SKM-1 (cell line): ENCODE measurements around the gene ATG7.
"Not testable (repeated sequence)": the region's sequence is repeated elsewhere in the genome, so short reads cannot be mapped to it uniquely, and the experiment has no call there.

Experiments
- DNase-seq: peaks from one replicate; lab custom pipeline; 2025; ENCODE audit not compliant: unreplicated experiment; lab: John Stamatoyannopoulos, UW

Gene ATG7

DNA sequence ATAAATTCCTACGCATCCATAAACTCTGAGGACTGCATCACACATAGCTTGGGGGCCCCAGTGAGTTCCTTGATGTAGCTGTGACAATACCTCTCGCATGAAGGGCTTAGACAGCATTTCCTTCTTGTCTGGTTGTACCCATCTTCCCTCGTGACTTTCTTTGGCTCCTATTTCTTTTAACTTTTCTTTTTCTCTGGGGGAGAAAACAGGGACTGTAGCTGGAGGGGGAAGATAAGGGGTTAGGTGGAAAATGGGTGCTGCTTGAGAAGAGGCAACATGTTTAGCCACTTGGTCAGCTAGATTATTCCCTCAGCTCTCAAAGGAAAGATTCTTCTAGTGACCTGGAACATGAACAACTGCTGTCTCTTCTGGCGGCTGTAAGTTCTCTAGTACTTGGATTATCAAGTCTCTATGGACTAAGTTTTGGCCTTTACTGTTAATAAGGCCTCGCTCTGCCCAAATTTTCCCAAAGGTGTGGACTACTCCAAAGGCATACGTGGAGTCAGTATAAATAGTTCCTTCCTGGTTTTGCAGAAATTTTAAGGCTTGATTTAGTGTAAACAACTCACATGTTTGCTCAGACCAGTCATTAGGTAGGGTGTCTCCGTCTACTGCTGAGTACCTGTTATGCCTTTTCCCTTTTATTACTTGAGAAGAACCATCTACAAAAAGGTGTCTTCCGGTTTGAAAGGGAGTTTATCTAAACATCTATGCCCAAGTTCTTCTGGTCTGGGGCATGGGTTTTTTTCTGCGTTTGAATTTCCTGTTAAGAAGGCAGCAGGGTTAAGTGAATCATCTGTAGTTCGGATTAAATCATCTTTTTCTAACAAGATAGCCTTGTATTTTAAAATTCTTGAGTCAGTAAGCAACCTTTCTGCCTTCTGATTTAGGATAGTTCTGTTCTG is 21.0 kb upstream of the ATG7 start:
- no peak for DNase-seq

- no peak for DNase-seq
Measured at GRCh38 chr3:11251807-11252176, 20.4 kb upstream of the ATG7 start.

- DNase-seq, result no peak
Measured at GRCh38 chr3:11254876-11255275, 17.3 kb upstream of the ATG7 start.

DNA sequence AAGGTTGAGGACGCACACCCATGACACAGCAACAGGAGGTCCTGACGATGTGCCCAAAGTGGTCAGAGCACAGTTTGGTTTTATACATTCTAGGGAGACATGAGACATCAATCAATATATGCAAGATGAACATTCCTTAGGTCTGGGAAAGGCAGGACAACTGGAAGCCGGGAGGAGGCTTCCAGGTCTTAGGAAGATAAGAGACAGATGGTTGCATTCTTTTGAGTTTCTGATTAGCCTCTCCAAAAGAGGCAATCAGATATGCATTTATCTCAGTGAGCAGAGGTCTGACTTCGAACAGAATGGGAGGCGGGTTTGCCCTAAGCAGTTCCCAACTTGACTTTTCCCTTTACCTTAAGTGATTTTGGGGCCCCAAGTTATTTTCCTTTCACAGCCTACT is 16.7 kb upstream of the ATG7 start:
- DNase-seq, result not testable (repeated sequence)

DNA sequence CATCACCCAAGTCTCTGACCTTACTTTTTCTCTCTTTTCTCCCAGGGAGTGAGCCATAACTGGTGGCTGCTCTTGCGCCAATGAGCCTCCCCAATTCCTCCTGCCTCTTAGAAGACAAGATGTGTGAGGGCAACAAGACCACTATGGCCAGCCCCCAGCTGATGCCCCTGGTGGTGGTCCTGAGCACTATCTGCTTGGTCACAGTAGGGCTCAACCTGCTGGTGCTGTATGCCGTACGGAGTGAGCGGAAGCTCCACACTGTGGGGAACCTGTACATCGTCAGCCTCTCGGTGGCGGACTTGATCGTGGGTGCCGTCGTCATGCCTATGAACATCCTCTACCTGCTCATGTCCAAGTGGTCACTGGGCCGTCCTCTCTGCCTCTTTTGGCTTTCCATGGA is 13.2 kb upstream of the ATG7 start:
- no peak for DNase-seq

GRCh38 chr3:11260460-11260859 is 11.7 kb upstream of the ATG7 start:
- DNase-seq, result no peak

- DNase-seq, result no peak
Measured at GRCh38 chr3:11269007-11269406, 3.2 kb upstream of the ATG7 start.

DNA sequence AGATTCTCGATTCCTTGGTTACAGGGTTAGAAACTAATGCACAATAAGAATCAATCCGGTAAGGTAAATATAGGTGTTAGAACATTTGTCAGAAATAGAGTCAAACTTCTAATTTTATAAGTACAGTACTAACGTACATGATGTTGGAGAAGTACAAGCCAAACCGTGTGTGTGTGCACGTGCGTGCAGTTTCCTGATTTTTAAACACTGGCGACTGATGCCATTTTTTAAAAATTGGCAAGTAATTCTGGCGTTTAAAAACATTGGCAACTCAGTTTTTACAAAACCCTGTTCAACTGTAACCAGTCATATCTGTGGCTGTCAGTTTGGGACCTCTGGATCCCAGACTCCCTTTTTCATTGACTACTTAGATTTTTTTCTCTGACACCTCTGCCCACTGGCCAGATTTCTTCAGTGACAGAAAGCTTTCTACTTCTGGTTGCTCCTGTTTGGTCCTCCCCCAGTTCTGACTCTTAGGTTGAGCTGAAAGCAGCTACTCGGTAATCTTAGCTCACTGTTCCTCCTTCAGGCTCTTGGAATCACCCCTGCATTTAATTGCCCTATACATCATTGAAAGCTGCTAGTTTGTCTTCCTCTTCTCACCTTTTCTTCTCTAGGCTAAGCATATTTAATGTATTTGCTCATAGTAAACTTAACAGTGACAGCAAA is 843 bp downstream of the ATG7 start:
- DNase-seq, result no peak

- peak; percentile 88 for DNase-seq
Measured at GRCh38 chr3:11273891-11274291, 1.7 kb downstream of the ATG7 start.

GRCh38 chr3:11274566-11275142 is 2.5 kb downstream of the ATG7 start:
- DNase-seq, result no peak

GRCh38 chr3:11275926-11276325 is 3.7 kb downstream of the ATG7 start:
- DNase-seq, result no peak

DNA sequence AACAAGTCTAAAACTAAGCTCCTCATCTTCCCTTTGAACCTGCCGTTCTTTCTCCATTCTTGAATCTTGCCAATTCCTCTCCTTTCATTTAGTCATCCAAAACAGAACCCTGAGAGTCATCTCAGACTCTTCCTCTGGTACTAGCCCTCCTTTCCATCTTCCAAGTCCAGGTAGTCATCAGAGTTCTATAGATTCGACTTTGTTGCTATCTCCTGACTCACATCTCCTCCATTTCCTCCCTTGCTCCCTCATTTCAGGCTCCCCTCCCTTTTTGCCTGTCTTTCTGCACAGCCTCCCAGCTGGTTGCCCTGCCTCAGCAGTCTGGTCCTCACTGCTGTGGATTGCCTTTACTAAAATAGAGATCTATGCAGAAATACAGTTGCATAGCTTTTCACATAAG is 4.7 kb downstream of the ATG7 start:
- no peak for DNase-seq

DNA sequence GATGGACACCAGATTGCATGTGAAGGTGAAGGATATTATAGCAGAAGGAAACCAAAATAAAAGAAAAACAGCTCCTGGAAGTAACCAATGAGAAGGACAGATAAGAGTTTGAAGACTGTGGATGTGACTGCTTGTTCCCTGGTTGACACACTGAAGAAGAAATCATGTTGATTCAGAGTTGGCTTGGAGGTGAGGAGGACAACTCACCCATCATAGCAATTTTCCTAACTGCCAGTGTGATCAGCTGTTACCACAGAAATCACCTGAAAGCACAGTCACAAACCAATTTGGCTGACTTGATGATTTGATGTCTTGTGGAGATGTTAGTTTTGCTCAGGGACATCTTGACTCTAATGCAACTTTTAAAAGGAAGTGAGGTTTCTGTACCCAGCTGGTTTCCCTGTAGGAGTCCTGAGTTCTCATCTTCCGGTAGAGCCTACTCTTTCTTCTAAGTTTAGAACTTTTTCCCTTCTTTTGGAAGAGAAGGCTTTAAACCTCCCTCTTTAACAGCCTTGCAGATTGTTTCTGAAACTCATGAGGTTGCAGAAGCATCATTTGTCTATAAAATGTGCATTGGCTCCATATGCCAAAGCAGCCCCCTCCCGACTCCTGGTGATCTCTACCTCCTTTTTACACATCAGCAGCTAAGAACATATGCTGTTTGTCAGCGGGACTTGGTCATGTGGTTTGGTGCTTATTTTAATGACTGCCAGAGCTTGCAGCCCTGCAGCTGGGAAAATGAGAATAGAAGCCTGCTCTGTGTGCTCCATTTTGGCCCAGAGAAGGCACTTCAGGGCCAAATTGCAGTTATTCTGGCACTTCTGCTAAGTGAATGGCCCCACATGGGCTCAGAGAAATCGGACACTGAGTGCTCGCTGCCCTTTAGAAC is 10.3 kb downstream of the ATG7 start:
- DNase-seq, result no peak

GRCh38 chr3:11283139-11283475 is 10.9 kb downstream of the ATG7 start:
- DNase-seq, result no peak

DNA sequence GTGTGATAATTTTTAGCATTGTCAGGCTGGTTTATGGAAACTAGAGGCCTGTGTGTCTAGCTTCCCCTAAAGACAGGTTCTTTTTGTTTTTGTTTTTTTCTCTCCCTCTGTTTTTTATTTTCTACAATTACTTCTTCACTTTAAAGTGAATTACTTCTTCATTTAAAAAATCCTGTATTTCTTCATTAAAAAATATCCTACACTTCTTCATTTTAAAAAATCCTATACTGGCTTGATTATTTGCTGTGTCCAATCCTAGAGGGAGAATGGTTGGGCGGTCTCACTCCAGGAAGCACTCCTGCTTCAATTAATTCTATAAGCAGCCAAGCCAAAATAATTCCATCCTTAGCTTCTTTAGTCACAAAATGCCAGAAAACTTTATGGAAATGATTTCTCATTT is 11.8 kb downstream of the ATG7 start:
- DNase-seq, result no peak

- no peak for DNase-seq
Measured at GRCh38 chr3:11285471-11285870, 13.3 kb downstream of the ATG7 start.

GRCh38 chr3:11287404-11287803 is 15.2 kb downstream of the ATG7 start:
- no peak for DNase-seq

DNA sequence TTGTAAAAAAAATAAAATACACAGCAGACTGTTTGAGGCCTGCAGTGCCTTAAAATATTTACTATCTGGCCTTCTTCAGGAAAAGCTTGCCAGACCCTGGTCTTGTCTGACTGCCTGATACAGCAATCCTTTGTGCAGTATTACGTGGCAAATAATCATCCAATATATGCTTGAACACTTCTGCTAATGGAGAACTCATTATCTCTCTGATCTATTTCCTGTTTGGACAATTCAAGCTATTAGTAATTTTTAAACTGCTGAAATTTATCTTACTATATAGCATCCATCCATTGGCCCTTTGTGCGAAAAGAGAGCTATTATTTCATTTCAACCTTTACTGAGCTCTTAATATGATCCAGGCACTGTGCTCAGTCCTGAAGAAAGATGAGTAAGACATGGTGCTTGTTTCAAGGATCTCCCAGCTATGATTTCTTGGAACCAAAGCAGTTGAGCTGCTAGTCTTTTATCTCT is 15.9 kb downstream of the ATG7 start:
- no peak for DNase-seq

DNA sequence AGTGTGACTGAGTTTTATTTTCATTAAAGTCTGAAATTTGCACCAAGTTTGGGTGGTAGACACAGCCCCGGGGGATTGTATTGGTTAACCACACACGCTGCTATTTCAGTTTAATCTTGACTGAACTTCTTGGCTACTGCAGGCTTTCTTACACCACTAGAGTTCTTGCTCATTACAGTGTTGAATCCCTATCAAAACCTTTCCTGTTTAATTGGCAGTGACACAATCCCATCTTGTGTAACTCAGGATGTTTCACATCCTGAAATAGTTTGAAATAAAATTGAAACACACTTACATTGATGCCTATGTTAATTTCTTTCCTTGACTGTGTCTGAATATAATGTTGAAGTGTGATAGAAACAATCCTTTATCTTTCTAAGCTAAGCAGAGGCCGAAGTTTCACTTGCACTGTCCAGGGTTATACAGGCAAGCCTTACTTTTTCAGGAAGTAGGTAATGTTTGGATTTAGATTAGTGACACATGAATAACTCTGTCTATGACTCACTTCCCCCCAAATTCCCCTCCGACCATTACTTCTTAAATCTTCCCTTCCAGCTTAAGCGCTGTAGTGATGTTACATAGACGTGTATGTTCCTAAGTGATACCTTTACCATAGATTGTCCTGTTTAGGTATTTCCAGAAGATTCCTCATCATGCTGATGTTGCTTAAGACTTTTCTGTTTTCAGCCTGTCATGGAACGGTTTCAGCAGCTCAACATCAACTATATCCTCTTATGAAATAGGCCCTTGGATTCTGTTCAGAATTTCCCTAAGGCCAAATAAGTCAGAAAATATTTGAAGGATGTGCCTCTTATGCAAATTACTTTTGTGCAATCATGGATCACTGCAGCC is 16.8 kb downstream of the ATG7 start:
- peak; percentile 95 for DNase-seq

DNA sequence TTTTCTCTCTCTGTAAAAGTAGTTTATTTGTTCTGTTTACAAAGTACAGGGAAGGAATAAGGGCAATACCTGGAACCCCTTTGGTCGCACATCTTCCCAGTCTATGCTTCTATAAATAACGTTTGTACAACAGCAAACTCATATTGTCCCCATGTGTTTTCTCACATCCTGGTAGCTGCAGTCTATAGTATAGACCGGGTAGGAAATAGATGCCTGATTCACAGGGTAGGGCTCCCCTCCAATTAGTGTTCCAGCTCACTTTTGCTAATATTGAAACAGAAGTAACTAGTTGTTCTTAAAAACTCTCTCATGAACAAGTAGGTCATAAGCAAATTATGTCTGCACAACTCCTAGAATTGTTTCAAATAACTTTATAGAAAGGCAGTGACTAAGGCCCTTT is 17.7 kb downstream of the ATG7 start:
- no peak for DNase-seq
